Retinal pigment epithelial cell (primary cell): Measurements from ENCODE around the gene RNLS.

ENCODE experiments used
- DNase-seq: peaks from one replicate; pipeline ENCODE4 v3.0.0-alpha.2; 2010; ENCODE audit warnings: low read depth
- H3K4me3 ChIP-seq: 2 replicates; pipeline ENCODE4 v1.5.1; 2011; ENCODE audit warnings: mild to moderate bottlenecking, low read length, control low read depth, moderate library complexity
- TF ChIP-seq, protein P1 (sequence below): conservative IDR thresholded peaks from 2 replicates; pipeline ENCODE4 v1.5.1; 2011; ENCODE audit warnings: low read depth, low read length, control low read depth, inconsistent platforms

Gene RNLS

DNA sequence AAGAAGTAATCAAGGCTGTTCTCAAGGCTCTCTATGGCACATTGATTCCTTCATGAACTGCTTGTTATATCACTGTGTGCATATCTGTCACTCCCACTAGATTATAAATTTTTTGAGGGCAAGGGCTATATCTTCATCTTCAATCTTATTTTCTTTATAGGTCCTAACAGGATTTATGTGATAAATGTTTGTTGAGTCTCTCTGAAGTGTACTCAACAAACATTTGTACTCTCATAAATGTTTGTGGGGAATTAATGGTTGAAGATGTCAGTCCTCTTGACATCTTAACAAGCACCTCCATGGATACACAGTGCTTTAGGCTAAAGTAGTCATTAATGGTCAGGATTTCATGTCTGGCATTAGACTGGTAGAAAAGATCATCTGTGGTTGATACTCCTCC lies 143.2 kb downstream of the RNLS start:
- TF ChIP-seq, protein P1, sequence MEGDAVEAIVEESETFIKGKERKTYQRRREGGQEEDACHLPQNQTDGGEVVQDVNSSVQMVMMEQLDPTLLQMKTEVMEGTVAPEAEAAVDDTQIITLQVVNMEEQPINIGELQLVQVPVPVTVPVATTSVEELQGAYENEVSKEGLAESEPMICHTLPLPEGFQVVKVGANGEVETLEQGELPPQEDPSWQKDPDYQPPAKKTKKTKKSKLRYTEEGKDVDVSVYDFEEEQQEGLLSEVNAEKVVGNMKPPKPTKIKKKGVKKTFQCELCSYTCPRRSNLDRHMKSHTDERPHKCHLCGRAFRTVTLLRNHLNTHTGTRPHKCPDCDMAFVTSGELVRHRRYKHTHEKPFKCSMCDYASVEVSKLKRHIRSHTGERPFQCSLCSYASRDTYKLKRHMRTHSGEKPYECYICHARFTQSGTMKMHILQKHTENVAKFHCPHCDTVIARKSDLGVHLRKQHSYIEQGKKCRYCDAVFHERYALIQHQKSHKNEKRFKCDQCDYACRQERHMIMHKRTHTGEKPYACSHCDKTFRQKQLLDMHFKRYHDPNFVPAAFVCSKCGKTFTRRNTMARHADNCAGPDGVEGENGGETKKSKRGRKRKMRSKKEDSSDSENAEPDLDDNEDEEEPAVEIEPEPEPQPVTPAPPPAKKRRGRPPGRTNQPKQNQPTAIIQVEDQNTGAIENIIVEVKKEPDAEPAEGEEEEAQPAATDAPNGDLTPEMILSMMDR: no peak
- DNase-seq: no peak
- no peak overlapping the region for H3K4me3 ChIP-seq

DNA sequence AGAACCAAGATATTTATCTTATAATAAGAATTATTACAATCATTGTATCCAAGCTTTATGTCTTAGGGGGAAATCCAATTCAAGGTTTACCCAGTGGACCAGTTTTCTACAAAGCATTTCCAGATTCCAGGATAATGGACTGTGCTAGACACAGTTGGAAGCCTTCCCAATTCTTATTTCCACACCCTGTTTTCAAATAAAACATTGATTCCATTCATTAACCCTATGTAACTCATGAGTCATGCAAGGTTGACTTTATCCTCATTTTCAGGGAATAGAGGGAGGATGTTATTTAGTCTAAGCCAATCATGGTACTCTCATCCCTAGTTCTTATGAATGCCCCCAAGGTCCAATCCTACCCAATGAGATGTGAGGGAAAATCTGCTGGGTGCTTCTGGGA lies 145.7 kb downstream of the RNLS start:
- H3K4me3 ChIP-seq: no peak overlapping the region
- peak; percentile 36 for DNase-seq

DNA sequence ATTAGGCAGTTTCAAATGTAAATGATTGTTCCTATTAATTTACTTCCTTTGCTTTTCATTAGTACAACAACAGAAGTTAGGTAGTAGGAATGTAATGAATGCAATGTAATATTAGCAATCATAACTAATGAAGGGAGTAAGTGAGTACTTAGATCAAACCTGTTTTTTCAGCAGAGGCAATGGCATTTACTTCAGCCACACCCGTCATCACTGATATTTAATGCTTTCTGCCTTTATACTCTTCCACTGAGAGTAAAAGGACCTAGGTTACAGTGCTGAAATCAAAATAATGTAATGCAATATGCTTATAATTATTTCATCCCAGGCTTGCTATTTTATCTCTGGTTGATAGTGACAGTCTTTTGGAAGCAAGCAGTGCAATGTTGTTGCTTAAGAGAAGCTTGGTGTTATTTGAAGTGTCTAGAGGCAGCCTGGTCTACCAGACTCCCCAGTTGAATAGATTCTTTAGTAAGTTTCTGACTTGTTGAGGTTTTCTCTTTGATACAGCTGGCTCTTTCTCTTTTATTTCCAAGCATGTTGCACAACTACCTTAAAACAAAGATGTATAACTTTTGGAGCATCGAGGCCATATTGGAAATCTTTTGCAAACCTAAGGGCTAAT lies 149.4 kb downstream of the RNLS start:
- TF ChIP-seq, protein P1: no peak
- no peak overlapping the region for H3K4me3 ChIP-seq
- no peak for DNase-seq

More for the DNA sequence above, 145.7 kb downstream of the RNLS start:
- TF ChIP-seq, protein P1: no peak

DNA sequence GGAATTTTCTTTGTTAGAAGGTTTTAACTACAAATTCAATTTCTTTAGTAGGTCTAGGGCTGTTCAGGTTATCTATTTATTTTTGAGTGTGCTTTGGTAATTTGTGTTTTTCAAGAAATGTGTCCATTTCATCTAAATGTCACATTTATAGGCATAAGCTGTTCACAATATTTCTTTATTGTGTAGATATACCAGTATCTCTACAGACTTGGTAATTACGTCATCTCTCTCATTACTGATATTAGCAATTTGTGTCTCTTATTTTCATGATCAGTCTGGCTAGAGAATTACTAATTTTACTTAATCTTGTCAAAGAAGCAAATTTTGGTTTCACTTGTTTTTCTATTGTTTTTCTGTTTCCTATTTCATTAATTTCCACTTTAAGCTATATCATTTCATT lies 152.0 kb downstream of the RNLS start:
- no peak overlapping the region for H3K4me3 ChIP-seq
- TF ChIP-seq, protein P1: no peak
- DNase-seq: no peak

DNA sequence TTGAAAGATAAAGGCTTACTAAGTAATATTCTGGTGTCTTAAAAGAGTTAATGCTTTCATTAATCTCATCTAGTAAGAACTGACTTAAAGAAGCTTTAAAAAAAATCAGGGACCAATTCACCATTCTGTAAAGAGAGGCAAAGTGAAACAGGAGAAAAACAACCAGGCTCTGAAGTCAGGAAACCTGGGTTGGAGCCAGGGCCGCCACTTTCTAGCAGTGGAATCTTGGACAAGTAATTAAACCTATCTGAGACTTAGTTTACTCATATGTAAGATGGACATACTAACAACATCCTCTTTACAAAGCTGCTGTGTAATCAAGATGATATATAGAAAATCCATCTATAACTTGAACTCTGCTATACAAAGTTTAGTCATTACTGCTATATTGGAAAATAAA lies 154.1 kb downstream of the RNLS start:
- H3K4me3 ChIP-seq: no peak overlapping the region
- DNase-seq: no peak
- TF ChIP-seq, protein P1: no peak

DNA sequence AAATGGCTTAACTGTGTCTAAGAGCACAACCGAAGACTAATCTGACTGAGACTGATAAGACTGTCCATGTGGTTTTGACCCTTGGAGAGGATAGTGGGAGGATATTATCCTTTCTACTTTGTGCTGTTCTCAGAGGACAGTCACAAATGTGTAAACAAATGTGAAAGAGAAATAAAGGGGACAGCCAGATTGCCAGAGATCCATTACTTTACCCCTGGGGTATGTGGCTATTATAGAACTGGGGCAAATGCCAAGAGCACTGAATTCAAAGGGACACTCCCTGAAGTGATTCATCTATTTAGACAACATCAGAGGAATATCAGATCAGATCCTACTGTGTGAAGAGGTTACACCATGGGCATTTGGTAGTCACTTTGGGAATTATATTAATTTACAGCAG lies 154.7 kb downstream of the RNLS start:
- TF ChIP-seq, protein P1: no peak
- DNase-seq: no peak
- H3K4me3 ChIP-seq: no peak overlapping the region

DNA sequence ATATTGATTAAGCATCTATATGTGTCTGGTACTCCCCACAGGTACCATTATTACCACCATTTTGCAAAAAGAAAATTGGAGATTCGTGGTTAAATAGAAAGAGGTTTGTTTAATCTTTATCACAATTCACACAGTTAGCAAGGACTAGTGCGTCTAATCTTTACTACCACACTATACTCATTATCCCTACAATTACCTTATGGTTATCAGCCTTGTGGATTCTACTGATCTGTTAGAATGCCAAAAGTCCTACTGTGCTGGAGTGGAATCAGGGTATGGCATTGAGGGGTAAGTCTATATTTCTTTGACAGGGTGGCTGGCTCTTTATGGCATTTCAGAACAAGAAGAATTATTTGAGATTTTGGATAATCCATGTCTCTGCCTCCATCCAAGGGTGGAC lies 156.1 kb downstream of the RNLS start:
- TF ChIP-seq, protein P1: no peak

More for the DNA sequence above, 156.1 kb downstream of the RNLS start:
- no peak for DNase-seq
- H3K4me3 ChIP-seq: no peak overlapping the region
